HG02970 (cell line): ENCODE data around the gene UBE2D2.

Experiments used
- ATAC-seq: cut with Tn5 transposase; IDR thresholded peaks from one replicate; pipeline ENCODE4 v1.9.1; 2021; ENCODE audit warnings: mild to moderate bottlenecking, moderate library complexity, moderate number of reproducible peaks; ENCODE audit not compliant: unreplicated experiment, low FRiP score

Gene UBE2D2

DNA sequence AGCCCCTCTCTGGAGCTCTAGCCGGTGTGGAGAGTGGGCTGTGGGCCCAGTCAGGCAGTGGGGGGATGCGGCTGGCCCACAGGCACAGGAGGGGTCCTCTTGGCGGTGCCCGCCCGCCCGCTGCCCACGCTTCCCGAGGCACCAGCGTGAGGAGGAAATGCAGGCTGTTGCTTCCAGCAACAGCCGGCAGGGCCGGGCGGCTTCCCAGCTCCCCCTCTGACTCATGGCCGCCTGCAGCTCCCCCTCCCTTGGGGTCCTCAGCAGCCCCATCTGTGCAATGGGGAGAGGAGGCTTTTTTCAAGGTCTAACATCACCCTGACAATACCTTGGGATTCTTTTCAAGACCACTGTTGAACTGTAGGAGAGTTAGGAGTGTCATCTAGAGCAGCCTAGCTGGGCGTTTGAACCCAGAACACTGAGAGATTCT, 97.4 kb downstream of the UBE2D2 start:
- no peak for ATAC-seq

- ATAC-seq, result no peak
Measured at GRCh38 chr5:139658928-139659667, 98.0 kb downstream of the UBE2D2 start.

- ATAC-seq, result no peak
Measured at GRCh38 chr5:139659695-139660101, 98.6 kb downstream of the UBE2D2 start.

DNA sequence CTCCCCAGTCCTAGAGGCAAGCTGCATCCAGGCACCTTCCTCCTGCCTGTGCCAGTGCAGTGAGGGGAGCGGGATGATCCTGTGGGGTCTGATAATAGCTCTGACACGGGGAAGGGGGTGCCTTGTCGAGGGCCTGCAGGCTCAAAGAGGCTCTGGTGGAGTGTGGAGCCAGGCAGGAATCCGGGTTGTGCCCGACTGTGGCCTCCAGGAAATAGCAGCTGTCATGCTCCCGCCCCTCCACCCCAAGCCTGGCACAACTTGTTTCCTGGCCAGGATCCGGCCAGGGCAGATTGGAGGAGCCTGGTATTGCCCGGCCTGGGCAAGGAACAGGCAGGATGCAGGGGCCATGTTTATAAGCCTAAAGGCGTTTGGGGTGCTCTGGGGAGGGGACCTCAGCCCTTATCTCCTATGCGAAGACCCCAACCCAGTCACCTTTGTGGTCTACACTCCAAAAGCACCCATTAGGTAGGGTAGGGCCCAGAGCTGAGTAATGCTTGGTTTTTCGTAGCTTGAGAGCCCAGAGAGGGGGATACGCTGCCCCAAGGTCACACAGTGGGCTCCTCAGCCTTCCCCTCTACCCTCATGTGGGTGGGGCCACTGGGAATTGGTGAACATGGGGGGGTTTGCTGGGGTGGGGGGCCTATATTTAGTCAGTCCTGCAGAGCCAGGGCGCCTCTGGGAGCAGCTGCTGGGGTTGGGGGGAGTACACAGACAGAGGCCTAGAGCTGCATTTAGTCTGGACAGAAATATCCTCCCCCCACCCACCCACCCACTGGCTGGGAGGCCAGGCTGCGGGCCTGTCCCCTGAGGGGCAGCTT, 99.2 kb downstream of the UBE2D2 start:
- no peak for ATAC-seq

DNA sequence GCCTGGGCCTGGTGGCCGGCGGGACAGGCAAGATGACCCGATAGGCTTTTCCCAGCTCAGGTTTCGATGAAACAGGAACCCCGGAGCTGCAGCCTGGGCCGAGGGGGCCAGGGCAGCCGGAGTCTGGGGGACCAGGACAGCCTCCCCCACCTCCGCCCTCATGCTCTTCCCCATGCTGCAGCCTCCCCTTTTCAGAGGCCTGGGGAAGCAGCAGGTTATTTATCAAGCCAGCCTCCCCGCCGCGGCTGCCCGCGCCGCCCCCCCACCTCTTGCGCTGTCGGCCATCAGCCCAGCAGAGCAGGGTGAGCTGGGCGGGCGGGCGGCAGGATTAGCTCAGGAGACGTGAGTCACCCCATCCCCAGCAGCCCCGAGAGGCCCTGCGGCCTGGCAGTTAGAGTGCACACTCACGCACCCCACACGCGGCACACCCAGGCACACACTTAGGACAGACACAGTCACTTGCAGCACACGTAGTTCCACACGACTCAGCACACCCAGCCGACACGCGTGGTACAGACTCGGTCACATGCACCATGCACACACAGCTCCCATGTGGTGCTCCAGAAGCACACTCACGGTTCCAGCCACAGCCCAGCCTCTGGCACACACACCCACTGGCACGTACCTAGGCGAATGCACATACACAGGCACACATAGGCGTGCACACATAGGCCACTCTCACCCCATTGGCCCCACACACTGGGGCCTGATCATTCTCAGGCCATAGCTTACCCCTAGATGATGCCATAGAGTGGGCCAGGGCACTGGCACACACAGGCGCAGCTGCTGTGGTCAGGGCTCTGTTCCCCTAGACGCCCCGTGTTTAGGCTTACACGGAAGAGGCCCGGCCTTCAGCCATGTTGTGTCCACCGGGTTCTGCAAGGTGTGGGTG, 100.0 kb downstream of the UBE2D2 start:
- no peak for ATAC-seq

DNA sequence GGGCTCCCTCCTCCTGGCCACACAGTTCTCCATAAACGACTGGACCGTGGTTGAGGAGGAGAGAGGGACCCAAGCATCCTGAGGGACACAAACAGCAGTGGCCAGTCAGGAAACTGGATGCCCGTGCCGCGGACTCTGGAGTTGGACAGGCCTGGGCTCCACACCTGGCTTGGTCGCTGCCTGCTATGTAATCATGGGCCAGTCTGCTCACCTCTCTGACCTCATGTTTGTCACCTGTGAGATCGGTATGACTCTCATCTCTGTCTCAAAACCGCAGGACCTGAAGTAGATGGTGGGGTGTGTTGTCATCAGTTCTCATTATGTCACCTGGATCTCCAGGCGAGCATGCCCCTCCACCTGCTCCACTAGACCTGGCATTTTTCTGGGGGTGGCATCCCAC, 101.5 kb downstream of the UBE2D2 start:
- no peak for ATAC-seq

GRCh38 chr5:139663207-139664085, 102.3 kb downstream of the UBE2D2 start:
- no peak for ATAC-seq

DNA sequence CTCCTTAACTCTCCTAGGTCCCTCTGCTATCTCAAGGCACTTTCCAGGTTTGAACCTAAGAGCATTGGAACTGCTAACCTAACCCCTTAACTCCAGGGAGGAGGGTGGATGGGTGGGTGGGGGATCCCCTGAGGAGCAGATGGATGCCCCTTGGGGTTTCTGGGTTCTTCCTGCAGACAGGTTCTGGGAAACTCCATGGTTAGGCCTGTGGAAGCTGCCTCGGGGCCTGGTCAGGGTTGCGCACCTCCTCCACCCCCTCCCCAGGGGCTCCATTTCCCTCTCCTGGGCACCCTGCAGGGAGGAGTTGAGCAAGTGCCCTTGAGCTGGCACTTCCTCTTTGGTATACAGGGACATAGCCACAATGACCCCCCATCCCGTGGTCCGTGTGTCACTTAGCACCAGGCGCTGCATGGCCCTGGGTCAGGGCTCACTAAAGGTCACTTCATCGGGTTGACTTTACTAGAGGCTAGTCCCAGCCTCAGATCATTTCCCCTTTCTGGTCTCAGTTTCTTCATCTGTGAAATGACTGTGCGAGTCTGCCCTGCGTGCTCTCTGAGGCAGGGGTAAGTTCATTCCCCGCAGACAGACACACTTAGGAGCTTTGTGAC, 103.1 kb downstream of the UBE2D2 start:
- no peak for ATAC-seq

DNA sequence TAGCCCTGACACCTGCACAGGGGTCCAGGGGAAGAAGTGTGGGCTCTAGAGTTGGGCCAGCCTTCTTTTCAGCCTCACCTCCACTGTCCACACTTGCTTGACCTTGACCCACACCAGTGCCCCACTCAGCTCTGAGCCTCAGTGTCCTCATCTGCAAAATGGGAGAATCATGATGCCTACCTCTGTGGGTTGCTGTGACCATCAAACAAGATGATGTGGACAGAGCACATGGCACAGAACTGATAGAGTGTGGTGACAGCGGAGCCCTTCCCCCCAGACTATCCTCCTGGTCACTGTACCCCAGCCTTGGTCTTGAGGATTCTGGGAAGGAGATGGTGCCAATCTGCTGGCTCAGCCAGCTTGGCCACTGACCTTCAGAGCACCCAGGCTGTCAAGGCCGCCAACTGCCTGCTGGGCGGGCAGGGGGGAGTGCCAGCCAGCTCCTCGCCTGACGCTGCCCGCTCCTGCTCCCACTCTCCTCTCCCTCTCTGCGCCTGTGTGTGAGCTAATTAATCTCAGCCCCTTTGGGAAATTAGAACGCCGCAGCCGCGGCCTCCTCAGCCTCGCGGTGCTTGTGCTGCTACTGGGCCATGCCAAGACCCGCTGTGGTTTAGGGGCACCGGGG, 103.7 kb downstream of the UBE2D2 start:
- no peak for ATAC-seq

DNA sequence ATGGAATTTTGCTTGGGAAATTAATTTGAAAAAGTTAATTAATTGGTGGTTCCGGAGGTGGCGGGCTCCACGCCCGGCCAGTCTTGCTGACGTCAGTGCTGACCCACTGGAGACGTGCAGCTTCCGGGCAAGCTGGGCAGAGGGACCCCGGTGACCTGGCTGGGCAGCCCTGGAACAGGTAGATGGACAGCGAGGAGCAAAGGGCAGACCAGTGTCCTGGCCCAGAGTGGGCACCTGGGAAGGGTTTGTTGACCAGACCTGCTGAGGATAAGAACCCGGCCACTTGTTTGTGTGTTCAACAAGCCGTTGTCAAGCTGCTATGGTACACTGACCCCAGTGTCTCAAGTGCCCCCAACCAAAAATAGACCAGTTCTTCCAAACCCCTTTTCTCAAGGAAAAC, 104.5 kb downstream of the UBE2D2 start:
- ATAC-seq, result no peak

DNA sequence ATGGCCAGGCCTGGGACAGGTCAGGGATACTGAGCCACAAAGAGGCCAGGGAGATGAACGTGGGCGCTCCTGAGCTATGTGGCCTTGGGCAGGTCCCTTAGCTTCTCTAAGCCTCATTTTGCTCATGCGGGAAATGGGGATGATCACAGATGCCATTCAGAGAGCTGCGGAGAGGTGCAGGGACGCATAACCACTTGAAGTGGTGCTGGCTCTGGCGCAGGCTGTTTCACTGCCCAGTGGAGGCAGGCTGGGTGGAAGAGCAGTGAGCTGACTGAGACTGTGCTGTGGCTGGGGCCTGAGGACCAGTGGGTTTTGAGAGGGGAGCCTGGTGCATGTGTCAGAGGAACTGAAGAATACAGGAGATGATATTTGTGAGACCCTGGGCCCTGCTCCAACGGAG, 105.4 kb downstream of the UBE2D2 start:
- no peak for ATAC-seq

GRCh38 chr5:139667001-139667729, 106.0 kb downstream of the UBE2D2 start:
- no peak for ATAC-seq

GRCh38 chr5:139667730-139668063, 106.6 kb downstream of the UBE2D2 start:
- ATAC-seq, result no peak

- ATAC-seq, result no peak
Measured at GRCh38 chr5:139668064-139668880, 107.1 kb downstream of the UBE2D2 start.

DNA sequence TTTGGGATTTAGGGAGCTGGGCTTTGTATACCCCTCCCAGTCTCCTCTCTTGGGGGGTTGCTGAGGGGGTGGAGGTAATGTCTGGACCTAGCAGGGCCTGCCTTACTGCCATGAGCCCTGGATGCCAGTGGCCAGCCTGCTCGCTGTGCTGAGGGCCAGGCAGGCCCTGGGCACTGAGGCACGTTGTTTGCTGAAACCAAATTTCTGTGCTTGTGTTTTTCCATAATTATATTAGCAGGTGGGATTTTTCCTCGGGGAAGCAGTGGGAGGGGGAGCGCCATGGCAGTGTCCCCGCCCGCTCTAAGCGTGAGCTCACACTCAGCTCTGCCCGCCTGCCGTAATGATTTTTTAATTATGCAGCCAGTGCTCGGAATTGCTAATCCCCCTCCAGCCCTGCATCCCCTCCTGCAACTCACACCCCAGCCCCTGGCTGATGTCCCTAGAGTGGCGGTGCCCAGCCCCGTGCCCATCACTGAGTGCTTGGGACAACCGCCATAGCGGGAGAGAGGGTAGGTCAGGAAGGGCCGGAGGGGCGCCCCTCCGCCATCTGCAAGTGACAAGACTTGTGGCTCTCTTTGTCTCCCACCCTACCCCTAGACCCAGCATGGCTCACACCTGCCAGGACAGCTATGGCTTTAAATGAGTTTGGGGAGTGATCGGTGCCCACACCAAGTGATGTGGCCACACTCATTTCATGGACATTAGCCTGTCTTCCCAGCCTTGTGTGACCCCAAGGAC, 108.0 kb downstream of the UBE2D2 start:
- ATAC-seq, result no peak

GRCh38 chr5:139669662-139670368, 108.7 kb downstream of the UBE2D2 start:
- peak; percentile 24 for ATAC-seq
